Esophagus (tissue), 2 donors: ENCODE results near the gene MEF2D. TPM values are rescaled to one million over a fixed set of nuclear protein-coding genes. Genes with fewer than 3 reads are reported as not detected.
A peak's percentile ranks its signal among the peaks of the same experiment; 100 is the strongest.

Source experiments
- H3K27ac ChIP-seq, 2 donors: one replicate each; pipeline ENCODE4 v1.5.1; 2013; ENCODE audit warnings: low read depth in 2 of 2, mild to moderate bottlenecking in 2 of 2, inconsistent platforms in 1 of 2, low read length in 1 of 2, moderate library complexity in 1 of 2
- H3K27me3 ChIP-seq, 2 donors: one replicate each; pipeline ENCODE4 v1.6.1; 2013; ENCODE audit warnings: low read length in 2 of 2, control low read depth in 1 of 2, mild to moderate bottlenecking in 1 of 2; ENCODE audit not compliant: insufficient read depth in 2 of 2, control insufficient read depth in 1 of 2
- H3K36me3 ChIP-seq, 2 donors: one replicate each; pipeline ENCODE4 v1.6.1; 2013; ENCODE audit warnings: low read length in 1 of 2; ENCODE audit not compliant: control insufficient read depth in 2 of 2, insufficient read depth in 2 of 2
- H3K4me1 ChIP-seq, 2 donors: one replicate each; pipeline ENCODE4 v1.6.1; 2013; ENCODE audit warnings: low read length in 1 of 2; ENCODE audit not compliant: control insufficient read depth in 2 of 2, insufficient read depth in 2 of 2
- H3K4me3 ChIP-seq, 2 donors: one replicate each; pipeline ENCODE4 v1.5.1; 2013; ENCODE audit warnings: low read length in 2 of 2, mild to moderate bottlenecking in 2 of 2, low read depth in 1 of 2, moderate library complexity in 1 of 2
- H3K9me3 ChIP-seq, 2 donors: one replicate each; pipeline ENCODE4 v1.6.1; 2013; ENCODE audit warnings: mild to moderate bottlenecking in 2 of 2, low read depth in 1 of 2, low read length in 1 of 2, moderate library complexity in 1 of 2; ENCODE audit not compliant: control insufficient read depth in 2 of 2, insufficient read depth in 1 of 2
- WGBS, 2 donors: extraction: QIAGEN DNeasy Blood & Tissue Kit; methylation state at CpG; one replicate each; pipeline ENCODE4 v1.1.7; 2013; 5-methylcytosine and 5-hydroxymethylcytosine counted together
- polyA plus RNA-seq, 2 donors: library from polyadenylated mRNA; stranded (reverse); fragments of 200-250 nt; gene quantifications; one replicate each; pipeline ENCODE4 v1.2.3, GENCODE V29; 2013
- donor health status: healthy with polysubstance abuse.
- donor health status: Bipolar disorder and iron deficiency.

The MEF2D gene
- polyA plus RNA-seq, 2 donors: 8.5 to 13.5 TPM

DNA sequence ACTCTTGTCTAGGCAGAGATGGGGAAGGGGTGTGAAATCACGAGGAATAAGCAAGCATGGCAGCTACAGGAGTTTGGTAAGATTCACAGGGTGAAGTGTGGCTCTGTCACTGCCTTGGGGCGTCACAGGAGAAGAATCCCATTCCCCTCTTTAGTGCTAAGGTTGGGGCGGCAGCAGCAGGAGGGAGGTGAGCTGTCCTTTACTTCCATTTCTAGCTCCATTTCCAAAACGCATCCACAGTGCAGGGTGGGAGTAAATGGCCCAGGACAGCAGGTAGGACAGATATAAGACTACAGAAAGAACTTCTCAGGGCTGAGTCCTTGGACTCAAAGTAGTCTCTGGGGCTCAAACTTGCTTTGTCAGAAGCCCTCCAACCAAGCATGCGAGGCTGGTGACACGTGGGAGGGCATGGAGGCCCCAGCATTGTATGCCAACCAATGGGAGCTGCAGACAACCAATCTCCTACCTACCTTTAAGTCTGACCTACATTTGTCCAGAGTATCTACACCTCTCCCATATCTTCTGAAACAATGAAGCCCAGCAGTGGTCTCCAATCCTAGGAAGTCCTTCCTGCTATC lies 8.5 kb downstream of the MEF2D start:
- no peaks in the 10 kb centered on the region for H3K27me3 ChIP-seq
- WGBS, 2 donors: 74 to 79% methylated on average over 6 of the region's 6 CpGs
- peak overlapping the region in 1 of 2 donors; percentile 71 for H3K27ac ChIP-seq
- no peak overlapping the region for H3K4me3 ChIP-seq
- H3K36me3 ChIP-seq: peaks cover 0 to 8% of the 10 kb centered on the region in 2 donors
- peaks cover 28 to 77% of the 10 kb centered on the region in 2 donors for H3K4me1 ChIP-seq
- no peaks in the 10 kb centered on the region for H3K9me3 ChIP-seq

DNA sequence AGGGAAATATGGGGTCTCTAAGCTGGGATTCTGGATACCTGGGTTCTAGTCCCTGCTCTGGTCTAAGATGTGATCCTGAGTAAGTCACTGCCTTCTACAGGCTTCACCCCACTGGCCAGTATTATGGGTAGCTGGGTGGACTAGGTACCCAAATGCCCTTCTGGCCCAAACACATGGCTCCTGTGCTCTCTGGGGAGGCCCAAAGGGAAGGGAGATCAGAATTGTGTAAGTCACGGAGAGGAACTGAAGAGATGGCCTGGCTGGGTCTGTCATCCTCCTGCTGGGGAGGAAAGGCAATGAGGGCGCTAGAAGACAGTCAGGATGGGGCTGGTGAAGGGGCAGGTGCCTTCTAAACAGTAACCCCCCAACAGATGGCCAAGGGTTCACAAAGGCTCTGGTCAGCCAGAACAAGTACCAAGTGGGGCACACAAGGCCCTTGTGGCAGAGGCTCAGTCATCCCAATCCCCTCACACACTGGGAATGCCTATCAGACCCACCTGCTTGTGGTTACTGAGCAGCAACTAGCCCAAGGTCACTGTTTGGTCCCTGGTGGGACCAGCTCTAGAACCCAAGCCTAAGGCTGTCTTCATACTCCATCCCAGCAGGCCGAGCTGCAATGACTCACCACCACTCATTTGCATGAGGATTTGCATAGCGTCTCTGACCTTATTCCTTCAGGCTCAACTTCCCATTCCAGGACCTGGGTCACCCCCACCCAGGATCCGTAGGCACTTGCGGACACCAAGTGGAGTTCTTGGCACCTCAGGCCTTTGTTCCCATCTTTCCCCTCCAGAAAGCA lies 9.2 kb downstream of the MEF2D start:
- Histone ChIP-seq H3K27ac (peak overlapping the region; percentile 29 to 61), H3K36me3 (peaks cover 0 to 8% of the 10 kb centered on the region in 2 donors), H3K4me1 (peaks cover 31 to 72% of the 10 kb centered on the region in 2 donors), H3K4me3 (no peak overlapping the region), H3K9me3 (no peaks in the 10 kb centered on the region), H3K27me3 (no peaks in the 10 kb centered on the region)
- WGBS, 2 donors: 72 to 76% methylated on average over 6 of the region's 6 CpGs

DNA sequence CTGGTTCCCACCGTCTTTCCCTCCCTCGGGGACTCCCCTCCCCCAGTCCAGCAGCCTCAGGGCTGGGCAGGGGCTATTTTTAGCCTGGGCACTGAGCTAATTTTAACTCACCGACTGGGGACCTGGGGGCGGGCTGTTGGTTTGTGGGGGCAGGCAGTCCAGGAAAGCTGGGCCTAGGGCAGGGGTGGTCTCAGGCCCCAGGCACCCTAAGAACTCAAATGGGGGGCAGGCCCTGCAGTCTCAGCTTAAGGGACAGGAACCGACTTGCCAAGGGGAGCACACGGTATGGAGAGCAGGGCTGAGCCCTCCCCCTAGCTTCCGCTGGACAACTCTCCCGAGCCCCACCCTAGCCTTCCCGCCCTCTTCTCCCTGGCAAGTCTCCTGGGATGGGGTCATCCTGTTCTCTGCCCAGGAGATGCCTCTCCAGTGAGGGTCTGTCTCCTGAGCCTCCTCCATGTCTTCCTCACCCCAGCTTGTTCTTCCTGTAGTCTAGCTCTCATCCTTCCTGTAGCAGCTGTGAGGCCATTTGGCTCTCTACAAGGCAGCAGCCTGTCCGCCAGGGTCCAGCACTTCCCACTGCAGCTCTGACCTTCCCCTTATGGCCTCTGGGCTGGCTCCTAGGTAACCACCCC lies 10.1 kb downstream of the MEF2D start:
- H3K4me1 ChIP-seq: peaks cover 31 to 65% of the 10 kb centered on the region in 2 donors
- no peaks in the 10 kb centered on the region for H3K27me3 ChIP-seq
- peak overlapping the region; percentile 71 to 77 for H3K27ac ChIP-seq
- H3K4me3 ChIP-seq: no peak overlapping the region
- 16 to 18% methylated on average over 8 to 10 of the region's 10 CpGs for WGBS, 2 donors
- H3K9me3 ChIP-seq: no peaks in the 10 kb centered on the region
- peaks cover 0 to 8% of the 10 kb centered on the region in 2 donors for H3K36me3 ChIP-seq

GRCh38 chr1:156489935-156490293 lies 10.7 kb downstream of the MEF2D start:
- Histone ChIP-seq H3K4me1 (peaks cover 32 to 67% of the 10 kb centered on the region in 2 donors), H3K27ac (peak overlapping the region; percentile 71 to 77), H3K27me3 (no peaks in the 10 kb centered on the region), H3K4me3 (no peak overlapping the region), H3K36me3 (peaks cover 0 to 8% of the 10 kb centered on the region in 2 donors), H3K9me3 (no peaks in the 10 kb centered on the region)
- 48 to 52% methylated on average over 7 of the region's 7 CpGs for WGBS, 2 donors

GRCh38 chr1:156489166-156489934 lies 11.2 kb downstream of the MEF2D start:
- peak overlapping the region; percentile 71 to 77 for H3K27ac ChIP-seq
- H3K9me3 ChIP-seq: no peaks in the 10 kb centered on the region
- 30 to 35% methylated on average over 12 of the region's 12 CpGs for WGBS, 2 donors
- peaks cover 35 to 62% of the 10 kb centered on the region in 2 donors for H3K4me1 ChIP-seq
- no peak overlapping the region for H3K4me3 ChIP-seq
- peaks cover 0 to 5% of the 10 kb centered on the region in 2 donors for H3K36me3 ChIP-seq
- no peaks in the 10 kb centered on the region for H3K27me3 ChIP-seq

- Histone ChIP-seq H3K27ac (peak overlapping the region; percentile 29 to 71), H3K36me3 (peaks cover 0 to 5% of the 10 kb centered on the region in 2 donors), H3K4me1 (peaks cover 33 to 56% of the 10 kb centered on the region in 2 donors), H3K4me3 (no peak overlapping the region), H3K27me3 (no peaks in the 10 kb centered on the region), H3K9me3 (no peaks in the 10 kb centered on the region)
- 58 to 67% methylated on average over 5 of the region's 5 CpGs for WGBS, 2 donors
Measured at GRCh38 chr1:156488566-156489165, 11.9 kb downstream of the MEF2D start.

- WGBS, 2 donors: 60 to 64% methylated on average over 4 of the region's 4 CpGs
- H3K27ac ChIP-seq: no peak overlapping the region
- no peaks in the 10 kb centered on the region for H3K27me3 ChIP-seq
- no peak overlapping the region for H3K4me3 ChIP-seq
- H3K4me1 ChIP-seq: peaks cover 26 to 48% of the 10 kb centered on the region in 2 donors
- H3K36me3 ChIP-seq: peaks cover 0 to 8% of the 10 kb centered on the region in 2 donors
- no peaks in the 10 kb centered on the region for H3K9me3 ChIP-seq
Measured at GRCh38 chr1:156487862-156488261, 12.7 kb downstream of the MEF2D start.

- Histone ChIP-seq H3K4me1 (peaks cover 21 to 39% of the 10 kb centered on the region in 2 donors), H3K27me3 (no peaks in the 10 kb centered on the region)
Measured at GRCh38 chr1:156486421-156487344, 13.9 kb downstream of the MEF2D start.

More at GRCh38 chr1:156486421-156487344, 13.9 kb downstream of the MEF2D start:
- Histone ChIP-seq H3K4me3 (no peak overlapping the region), H3K9me3 (no peaks in the 10 kb centered on the region), H3K36me3 (peaks cover 0 to 19% of the 10 kb centered on the region in 2 donors), H3K27ac (no peak overlapping the region)
- 82% methylated on average over 7 of the region's 7 CpGs for WGBS, 2 donors
